Measurements from ENCODE around the gene GNAZ.

GRCh38 chr22:23151827-23152226, 81.5 kb downstream of the GNAZ start:
- TF ChIP-seq CTCF (IDR thresholded peaks at IDR 0.05), result no peak
- no peak for TF ChIP-seq POLR2AphosphoS5 (IDR thresholded peaks at IDR 0.05)
- no peak for TF ChIP-seq POLR2A (IDR thresholded peaks at IDR 0.05)

All from transverse colon (tissue), 4 donors.